ENCODE results near the gene NBEAL2.
"Not testable (repeated sequence)": the region's sequence is repeated elsewhere in the genome, so short reads cannot be mapped to it uniquely, and the experiment has no call there.

The NBEAL2 gene

DNA sequence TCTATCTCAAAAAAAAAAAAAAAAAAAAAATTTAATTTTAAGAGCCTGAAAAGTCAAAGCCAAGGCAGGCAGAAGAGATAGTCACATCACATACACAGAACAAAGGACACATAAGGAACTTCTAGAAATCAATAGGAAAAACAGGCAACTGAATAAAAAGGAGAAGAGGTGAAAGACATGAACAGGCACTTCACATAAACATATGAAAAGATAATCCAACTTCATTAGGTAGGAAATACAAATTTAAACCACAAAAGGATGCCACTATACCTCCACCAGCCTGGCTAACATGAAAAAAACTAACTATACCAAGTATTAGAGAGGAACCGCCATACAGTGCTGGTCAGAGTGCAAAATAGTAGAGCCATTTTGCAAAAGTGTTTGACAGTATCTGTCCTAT is 17.0 kb upstream of the NBEAL2 start:
- DNase-seq (ENCODE audit: low spot score) = no peak

DNA sequence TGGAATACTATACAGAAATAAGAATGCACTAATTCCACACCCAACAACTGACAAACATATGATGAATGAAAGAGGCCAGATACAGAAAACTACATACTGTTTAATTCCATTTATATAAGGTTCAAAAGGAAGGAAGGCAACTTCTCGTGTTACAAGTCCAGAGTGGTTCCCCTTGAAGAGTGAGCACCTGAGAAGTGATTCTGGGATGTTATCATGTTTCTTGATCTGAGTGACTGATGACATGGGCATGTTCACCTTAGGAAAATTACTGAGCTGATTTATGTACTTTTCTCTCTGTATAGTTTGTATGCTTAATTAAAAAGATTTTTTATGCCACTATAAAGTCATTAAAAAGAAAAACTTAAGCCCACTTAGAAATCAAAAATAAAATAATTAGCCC is 16.5 kb upstream of the NBEAL2 start:
- DNase-seq (ENCODE audit: low spot score) = no peak

DNA sequence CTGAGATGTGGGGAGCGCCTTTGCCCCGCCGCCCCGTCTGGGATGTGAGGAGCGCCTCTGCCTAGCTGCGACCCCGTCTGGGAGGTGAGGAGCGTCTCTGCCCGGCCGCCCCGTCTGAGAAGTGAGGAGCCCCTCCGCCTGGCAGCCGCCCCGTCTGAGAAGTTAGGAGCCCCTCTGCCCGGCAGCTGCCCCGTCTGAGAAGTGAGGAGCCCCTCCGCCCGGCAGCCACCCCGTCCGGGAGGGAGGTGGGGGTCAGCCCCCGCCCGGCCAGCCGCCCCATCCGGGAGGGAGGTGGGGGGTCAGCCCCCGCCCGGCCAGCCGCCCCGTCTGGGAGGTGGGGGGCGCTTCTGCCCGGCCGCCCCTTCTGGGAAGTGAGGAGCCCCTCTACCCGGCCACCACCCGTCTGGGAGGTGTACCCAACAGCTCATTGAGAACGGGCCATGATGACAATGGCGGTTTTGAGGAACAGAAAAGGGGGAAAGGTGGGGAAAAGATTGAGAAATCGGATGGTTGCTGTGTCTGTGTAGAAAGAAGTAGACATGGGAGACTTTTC is 15.4 kb upstream of the NBEAL2 start:
- not testable (repeated sequence) for DNase-seq (ENCODE audit: low spot score)

DNA sequence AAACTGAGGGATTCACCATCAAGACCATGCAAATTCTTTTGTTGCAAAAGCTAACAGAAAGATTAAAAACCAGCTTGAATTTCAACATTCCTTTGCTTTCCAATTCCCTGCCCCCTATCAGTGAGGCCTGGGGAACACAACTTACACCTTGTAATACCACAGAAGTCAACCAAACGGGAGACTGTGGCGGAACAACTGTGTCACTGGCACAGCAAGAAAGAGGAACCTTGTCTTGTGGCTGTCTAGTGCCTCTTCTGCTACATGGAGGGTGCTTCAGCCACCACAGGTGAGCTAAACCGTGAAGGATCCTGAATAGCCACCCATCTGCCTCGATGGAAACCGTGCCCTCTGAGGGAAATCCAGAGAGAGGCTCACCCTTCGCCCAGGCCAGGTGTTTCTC is 14.3 kb upstream of the NBEAL2 start:
- no peak for DNase-seq (ENCODE audit: low spot score)

DNA sequence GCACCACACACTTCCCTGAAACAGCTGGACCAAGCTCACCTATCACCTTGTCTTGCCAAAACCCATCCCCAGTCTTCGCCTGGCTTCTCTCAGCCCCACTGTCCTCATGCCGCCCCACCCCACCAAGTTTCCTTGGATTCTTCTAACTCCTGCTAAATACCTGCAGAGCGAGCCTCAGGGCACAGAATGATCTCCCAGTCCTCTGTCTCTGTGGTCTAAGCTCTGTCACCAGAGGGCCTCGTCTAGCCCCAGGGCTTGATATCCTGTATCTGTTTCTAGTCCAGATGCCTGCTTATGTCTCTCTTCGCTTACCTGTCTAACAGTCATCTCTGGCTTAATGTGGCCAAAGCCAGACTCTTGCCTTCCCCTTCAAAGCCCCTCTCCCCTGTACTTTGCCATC is 12.7 kb upstream of the NBEAL2 start:
- DNase-seq (ENCODE audit: low spot score) = no peak

DNA sequence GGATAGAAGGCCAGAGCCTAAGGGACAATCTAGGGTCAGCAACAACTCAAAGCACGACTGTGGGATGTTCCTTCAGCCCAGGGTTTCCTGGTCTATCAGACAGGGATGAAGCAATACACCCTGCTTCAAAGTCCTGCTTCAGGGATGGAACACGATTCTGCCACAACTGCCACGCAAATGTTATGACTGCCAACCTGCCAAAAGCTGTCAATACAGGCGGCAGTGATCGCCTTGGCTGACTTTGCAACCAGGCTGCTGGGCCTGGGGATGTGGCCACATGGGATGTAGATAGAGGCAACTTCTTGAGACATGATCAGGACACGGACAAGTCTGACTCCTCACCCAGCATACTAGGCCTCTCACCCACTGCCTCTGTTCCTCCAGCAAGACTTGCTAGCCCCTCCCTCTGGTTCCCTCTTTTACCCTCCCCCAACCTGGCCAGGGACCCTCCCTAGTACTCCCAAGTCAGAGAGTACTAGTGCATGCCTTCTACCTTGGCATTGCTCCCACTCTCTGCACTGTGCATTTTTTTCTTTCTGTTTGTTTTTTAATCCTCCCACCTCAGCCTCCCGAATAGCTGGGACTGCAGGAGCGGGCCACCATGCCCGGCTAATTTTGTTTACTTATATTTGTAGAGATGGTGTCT is 10.6 kb upstream of the NBEAL2 start:
- DNase-seq (ENCODE audit: low spot score) = no peak

DNA sequence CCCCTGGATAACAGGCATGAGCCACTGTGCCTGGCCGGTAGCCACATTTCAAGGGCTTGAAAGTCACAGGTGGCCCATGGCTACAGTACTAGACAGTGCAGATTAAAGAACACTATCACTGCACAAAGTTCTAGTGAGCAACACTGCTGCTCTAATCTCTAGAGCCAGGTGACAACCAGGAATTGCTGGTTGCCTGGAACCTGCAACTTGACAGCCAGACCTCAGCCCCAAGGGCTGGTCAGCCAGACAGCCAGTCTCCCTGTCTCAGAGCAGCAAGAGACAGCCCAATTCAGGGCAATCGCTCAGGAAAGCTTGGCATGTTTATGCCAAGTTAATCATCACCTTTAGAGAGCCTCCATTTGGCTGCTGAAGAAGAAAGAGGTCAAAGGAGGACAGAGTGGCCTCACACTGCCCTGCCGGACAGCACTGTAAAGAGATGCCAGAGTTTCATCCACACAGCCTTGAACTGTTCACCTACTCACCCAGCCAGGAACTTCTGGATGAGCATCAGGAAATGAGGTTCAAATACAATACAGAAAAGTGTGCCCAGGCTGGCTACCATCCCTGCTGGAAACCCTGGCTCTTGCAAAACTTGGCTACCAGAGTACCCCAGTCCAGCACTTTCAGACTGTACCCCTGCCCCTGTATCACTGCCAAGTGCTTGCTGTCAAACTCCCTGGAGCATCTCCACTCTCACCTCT is 8.9 kb upstream of the NBEAL2 start:
- peak; percentile 82 for DNase-seq (ENCODE audit: low spot score)

DNA sequence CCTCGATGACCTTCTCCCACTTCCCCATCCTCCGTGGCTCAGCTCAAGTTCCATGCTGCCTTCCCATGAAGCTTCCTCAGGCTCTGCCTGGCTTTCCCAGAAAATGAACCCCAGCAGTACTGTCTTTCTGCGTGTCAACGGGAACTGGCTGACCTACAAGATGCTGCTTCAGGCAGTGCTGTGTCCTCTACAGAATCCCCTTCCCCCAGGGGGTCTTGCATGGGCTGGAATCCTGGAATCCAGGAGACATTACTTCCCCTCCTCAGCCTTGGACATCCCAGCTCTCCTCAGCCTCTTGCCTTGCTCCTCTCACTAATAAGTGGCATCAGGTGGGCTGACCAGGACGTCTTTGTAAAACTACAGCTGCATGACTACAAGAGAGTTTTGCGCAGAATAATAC is 8.3 kb upstream of the NBEAL2 start:
- no peak for DNase-seq (ENCODE audit: low spot score)

DNA sequence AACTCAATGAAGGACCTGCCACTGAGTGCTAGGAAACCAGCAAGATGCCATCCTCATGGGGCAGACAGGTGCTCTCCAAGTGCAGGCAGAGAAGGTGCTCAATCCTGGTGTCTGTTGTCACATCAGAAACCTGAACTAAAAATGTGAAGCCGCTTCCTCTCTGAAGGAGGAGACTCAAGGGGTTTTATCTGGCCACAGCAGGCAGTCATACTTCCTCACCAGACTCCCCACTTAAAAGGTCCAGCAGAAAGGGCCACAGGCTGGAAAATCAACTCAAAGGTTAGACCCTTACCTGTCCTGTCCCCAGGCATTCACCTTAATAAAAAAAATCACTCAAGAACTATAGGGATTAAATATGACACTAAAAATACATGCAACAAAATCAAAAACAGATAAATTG is 7.7 kb upstream of the NBEAL2 start:
- no peak for DNase-seq (ENCODE audit: low spot score)

DNA sequence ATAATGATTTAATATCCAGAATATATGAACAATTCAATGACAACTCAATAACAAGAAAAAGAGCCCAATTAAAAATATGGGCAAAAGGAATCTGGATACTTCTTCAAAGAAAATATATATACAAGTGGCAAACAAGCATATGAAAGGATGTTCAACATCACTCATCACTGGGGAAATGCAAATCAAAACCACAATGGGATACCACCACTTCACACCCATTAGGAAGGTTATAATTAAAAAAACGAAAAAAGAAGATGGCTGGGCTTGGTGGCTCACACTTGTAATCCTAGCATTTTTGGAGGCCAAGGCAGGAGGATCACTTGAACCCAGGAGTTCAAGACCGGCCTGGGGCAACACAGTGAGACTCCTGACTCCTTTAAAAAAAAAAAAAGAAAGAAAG is 7.1 kb upstream of the NBEAL2 start:
- DNase-seq (ENCODE audit: low spot score) = no peak

DNA sequence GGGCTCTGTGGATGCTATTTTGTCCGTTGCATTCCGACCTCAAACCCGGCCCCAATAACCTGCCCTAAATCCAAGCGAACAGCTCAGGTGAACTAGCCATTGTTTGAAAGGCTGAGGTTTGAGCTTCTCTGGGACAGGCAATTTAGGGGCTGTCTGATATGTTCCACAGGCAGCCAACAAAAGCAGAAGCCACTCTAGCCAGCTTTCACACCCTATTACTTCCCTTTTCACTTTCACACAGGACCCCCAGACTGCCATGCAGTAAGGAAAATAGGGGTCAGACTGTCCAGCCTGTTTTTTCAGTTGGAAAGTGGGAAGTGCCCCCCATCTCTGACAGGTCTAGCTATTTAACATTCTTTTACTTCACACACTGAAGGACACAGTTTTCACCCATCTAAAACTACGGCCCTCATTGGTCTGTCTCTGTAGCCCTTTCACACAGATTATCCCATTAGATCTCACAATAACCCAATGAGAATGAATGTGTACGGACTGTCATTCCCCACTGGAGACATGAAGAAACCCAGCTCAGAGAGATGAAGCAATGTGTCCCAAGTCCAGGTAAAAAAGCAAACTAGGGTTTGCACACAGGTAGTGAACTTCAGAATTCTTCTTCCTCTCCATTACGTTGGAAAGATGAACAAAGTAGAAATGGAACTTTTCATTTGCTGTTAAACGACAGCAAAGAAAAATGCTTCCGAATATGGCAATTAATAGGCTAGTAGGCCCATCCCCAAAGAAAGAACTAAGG is 4.9 kb upstream of the NBEAL2 start:
- no peak for DNase-seq (ENCODE audit: low spot score)

DNA sequence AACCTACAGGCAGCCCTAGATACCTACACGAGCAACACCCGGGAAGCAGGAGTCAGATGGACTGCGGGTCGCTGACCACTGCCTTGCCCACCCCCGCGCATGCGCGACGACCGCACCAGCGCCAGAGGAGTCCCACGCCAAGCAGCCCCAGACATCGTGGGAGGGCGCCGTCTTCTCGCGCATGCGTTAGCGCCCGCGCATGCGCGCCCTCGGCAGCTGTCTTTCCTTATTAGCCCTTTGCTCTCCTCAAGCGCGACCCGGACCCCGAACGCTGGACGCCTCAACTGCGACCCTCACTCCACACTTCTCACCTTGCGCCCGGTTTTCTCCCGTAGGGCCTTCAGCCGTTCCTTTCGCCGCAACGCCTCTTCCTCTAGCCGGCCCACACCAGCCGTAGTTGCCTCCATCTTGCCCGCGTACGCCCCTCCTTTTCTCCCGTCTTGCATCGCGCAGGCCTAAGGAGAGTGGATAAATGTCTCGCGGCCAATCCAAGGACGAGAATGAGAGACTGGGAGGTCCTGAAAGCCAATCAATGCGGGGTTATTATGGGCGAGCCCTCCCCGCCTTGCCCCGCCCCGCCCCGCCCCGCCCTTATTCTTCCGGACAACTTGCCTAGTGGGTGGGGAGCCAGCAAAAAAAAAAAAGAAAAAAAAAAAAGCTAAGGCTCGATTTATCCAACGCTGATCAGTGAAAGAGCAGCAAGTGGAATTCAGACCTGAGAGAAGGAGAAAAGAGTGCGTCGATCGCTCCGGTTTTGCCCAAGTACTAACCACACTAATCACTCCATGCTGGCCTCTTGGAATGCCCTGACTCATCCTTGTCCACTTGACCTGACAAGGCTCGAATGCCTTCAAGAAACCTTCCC is 2.9 kb upstream of the NBEAL2 start, which contains the start of gene CCDC12:
Gene CCDC12 (minus strand): TSS at position 420 of the 865 bp plus-strand sequence. CDS start 13 bp downstream, at position 407.
- DNase-seq (ENCODE audit: low spot score) = peak; percentile 99

DNA sequence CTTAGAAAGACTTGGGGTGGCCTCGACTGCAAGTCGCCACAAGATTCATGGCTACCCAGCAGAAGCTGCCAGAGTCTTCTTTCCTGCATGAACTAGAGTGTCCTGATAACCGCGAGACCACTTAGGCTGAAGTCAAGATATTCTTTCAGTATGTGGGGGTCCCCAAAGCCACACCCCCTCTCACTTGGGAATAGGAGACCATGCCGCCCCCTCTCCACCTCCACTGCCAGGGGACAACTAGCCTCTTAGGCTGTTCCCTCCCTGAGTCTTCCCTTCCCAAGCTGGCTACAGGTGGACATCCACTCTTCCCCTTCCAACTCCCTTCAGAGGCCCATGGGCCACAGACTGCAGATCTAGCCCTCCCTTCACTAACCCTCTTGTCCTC is 1.7 kb upstream of the NBEAL2 start:
- no peak for DNase-seq (ENCODE audit: low spot score)

DNA sequence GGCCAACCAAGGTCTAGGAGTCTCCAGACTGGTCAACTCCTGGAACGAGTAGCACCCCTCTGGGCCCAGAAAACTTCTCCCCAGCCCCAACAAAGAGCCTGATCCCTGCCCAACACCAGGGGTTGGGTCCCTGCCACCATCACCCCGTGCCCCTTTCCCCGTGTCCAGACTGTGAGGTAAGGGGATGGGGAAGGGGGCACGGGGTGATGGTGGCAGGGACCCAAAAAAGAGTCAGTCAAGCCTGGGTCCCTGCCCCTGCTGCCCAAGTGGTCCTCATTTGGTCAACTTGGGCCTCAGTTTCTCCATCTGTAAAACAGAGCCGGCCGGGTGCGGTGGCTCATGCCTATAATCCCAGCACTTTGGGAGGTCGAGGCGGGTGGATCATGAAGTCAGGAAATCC is 1.1 kb upstream of the NBEAL2 start:
- no peak for DNase-seq (ENCODE audit: low spot score)

DNA sequence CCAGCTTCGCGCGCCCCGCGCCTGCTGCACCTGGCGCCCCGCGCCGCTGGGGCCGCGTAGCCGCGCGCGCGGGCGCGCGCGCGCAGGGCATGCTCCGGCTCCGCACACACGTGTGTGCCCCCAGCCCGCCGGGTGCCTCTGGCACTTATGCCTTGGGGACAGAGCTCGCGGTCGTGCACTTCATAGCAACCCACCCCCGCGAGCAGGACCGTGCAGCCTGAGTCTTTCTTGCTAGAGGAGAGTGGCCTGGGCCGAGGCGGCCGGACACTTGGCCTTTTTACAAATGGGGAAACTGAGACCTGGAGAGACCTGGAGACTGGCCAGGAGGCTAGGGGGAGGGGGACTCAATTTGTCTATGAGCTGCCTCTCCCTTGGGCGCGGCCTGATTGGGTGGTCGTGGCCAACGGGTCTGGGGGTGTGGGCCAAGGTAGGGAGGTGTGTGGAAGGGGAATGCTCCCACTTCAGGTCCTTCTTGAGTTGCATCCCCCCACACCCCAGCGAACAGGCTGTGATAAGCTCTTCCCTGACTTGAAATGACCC is 562 bp downstream of the NBEAL2 start:
- DNase-seq (ENCODE audit: low spot score) = no peak

DNA sequence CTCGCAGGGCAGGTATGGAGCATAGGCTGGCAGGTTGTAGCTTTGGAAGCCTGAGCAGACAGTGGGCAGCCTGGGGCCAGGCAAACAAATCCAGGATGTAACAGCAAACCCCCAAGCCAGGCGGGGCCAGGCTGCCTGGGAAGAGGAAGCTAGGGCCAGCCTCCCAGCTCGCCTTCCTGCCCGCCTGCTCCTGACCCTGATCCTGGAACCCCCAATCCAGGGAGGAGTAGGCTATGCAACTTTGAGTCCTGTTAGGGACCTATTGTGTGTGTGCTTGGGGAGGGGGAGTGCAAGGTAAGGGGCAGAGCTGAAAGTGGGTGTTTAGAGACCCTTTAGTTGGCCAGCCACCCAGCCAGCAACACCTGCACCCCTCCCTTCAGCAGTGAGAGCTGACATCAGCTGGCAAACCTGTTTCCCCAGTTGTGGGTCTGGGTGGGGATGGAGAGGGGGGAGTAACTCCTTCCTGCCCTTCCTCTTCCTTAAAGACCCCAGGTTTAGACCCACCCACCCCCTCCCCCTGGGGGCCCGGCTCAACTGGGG is 2.5 kb downstream of the NBEAL2 start:
- peak; percentile 44 for DNase-seq (ENCODE audit: low spot score)

DNA sequence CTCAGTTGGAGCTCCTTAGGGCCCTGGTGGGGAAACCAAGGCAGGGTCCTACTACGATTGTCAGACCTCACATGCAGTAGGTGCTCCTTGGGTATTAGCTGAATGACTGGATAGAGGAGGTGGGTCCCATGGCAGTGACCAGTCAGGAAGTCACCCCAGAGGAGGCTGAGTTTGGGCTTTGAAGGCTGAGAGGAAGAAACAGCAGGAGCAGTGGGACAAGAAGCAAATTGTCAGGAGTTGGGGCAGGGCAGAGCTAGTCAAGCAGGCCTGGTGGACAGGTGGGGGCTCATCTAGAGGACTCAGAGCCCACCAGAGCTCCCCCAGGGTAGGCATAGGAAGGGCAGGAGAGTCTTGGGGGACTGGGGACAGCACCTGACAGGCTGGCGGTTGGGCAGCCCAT is 3.1 kb downstream of the NBEAL2 start:
- DNase-seq (ENCODE audit: low spot score) = no peak

DNA sequence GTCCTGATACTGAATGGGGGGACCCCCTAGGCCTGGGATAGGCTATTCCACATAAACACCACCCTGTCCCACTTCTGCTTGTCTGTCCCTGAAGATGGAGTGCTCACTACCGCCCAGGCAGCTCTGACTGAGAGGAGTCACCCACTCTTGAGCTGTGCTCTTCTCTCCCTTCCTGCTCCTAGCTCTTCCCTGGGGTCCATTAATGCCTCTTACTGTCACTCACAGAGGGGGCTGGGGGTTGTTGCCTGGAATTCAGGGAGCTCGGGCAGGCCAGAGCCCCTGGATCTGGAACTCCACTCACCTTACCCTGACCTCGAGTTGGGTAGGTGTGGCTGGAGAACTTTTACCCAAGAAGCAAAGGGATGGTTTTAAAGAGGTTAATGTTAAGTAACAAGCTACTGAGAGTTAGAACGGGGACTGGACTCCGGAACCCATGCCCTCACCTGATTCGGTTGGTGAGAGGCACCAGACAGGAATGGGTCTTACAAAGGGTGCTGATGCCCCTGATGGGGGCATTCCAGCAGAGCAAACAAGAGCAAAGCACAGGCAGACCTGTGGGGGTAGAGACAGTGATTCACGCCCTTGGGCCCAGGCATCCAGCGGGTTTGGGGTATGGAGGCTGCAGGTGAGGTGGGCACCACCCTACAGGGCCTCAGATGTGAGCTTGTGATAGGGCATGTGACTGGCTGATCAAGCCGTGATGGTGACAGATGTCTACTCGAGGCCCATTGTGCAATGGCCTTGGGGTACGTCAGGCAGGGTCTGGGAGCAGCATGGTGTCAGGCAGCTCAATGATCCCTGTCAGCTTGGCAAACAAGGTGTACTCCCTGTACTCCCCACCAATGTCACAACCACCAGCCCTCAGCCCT is 5.4 kb downstream of the NBEAL2 start:
- DNase-seq (ENCODE audit: low spot score) = no peak

DNA sequence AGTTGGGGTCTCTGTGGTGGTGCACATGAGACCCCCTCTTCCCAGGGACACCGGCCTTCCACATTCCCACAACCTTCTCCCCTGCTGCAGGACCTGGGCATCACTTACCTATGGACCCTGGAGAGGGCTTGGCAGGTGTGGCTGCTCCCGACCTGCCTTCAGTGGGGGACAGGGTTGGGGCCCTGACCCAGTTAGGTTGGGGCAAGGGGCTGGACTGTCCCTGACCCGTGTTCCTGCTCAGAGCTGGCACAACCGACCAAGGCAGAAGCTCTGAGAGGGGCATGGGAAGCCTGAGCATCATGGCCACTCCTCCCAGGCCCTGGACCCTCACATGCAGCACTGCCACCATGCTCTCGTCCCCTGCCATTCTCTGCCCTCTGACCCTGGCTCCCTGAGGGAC is 6.1 kb downstream of the NBEAL2 start:
- no peak for DNase-seq (ENCODE audit: low spot score)

DNA sequence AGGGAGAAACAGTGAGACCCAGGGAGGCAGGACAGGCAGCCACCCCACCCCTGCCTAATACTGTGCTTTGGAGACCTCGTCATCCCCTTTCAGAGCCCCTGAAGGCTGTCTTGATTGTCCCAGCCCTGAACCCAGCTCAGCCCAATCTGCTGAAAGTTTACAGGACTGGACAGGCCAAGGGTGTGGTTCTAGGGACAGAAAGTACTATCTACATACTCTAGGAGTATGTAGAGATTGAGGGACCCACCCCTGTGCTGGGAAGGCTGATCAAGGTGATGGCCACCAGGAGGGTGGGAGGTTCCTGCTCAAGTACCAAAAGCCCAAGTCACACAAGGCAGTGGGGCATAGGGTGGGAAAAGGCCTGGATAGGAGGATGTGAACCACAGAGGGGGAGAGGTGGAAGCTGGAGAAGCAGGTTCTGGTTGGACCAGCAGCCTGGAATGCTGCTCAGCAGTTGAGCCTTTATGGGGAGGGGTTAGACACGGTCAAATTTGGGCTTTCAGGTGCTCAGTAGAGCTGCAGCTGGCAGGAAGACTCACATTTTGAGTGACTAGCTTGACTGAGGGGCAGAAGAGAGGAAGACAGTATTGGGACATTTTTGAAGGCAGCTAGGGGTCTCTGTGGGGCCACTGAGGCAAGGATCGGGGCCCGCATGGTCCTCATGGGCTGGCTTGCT is 6.7 kb downstream of the NBEAL2 start:
- no peak for DNase-seq (ENCODE audit: low spot score)

All from kidney tubule cell (primary cell).